HAP-1 (cell line): ENCODE results near the gene CCDC83.
"Not testable (repeated sequence)": the region's sequence is repeated elsewhere in the genome, so short reads cannot be mapped to it uniquely, and the experiment has no call there.

Source experiments
- DNase-seq, 2 experiments: peaks; one replicate each; pipeline ENCODE4 v3.0.0-alpha.2; 2016 to 2020; ENCODE audit warnings: low spot score in 2 of 2
- H3K27me3 ChIP-seq: fragments of 250-450 bp; sonication (Bioruptor Pico); 2 replicates; pipeline ENCODE4 v1.5.1; 2020; ENCODE audit warnings: low read depth, mild to moderate bottlenecking, moderate library complexity
- H3K36me3 ChIP-seq: fragments of 250-450 bp; sonication (Bioruptor Pico); replicated peaks from 2 replicates; pipeline ENCODE4 v1.5.1; 2020; ENCODE audit warnings: mild to moderate bottlenecking
- H3K4me1 ChIP-seq: fragments of 250-450 bp; sonication (Bioruptor Pico); 2 replicates; pipeline ENCODE4 v1.5.1; 2020; ENCODE audit warnings: mild to moderate bottlenecking
- H3K4me3 ChIP-seq: fragments of 250-450 bp; sonication (Bioruptor Pico); 2 replicates; pipeline ENCODE4 v1.5.1; 2020; ENCODE audit warnings: mild to moderate bottlenecking, moderate library complexity
- H3K9me3 ChIP-seq: fragments of 250-450 bp; sonication (Bioruptor Pico); 2 replicates; pipeline ENCODE4 v1.5.1; 2020; ENCODE audit warnings: mild to moderate bottlenecking, moderate library complexity
- in situ Hi-C: fragments of 300-500 bp; cut with MboI; formaldehyde crosslinking; loops from 3 replicates; pipeline ENCODE4 v1.14.3; 2020; ENCODE audit warnings: low sequenced_read_pairs, inconsistent platforms, mixed read lengths

CCDC83 gene

GRCh38 chr11:85847436-85847835, 7.7 kb upstream of the CCDC83 start:
- H3K4me3 ChIP-seq, result no peak overlapping the region
- H3K36me3 ChIP-seq, result no peaks in the 10 kb centered on the region
- in situ Hi-C loops, result no loop called here
- no peaks in the 10 kb centered on the region for H3K4me1 ChIP-seq
- no peaks in the 10 kb centered on the region; the same call in 1 of the 2 replicates for H3K9me3 ChIP-seq
- DNase-seq, result no peak
- no peaks in the 10 kb centered on the region for H3K27me3 ChIP-seq

DNA sequence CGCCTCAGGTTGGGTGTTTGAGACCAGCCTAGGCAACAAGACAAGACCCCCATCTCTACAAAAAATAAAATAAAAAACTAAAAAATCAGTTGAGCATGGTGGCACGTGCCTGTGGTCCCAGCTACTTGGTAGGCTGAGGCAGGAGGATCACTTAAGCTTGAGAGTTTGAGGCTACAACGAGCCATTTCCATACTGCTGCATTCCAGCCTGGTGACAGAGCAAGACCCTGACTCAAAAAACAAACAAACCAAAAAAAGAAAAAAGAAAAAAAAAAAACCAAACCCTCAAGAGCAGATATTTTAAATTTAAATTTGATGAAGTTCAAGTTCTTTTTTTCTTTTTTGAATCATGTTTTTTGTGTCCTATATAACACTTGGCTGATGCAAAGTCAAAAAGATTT, 7.2 kb upstream of the CCDC83 start:
- Histone ChIP-seq H3K4me1 (no peaks in the 10 kb centered on the region), H3K27me3 (no peaks in the 10 kb centered on the region), H3K4me3 (no peak overlapping the region), H3K9me3 (no peaks in the 10 kb centered on the region; the same call in 1 of the 2 replicates), H3K36me3 (no peaks in the 10 kb centered on the region)
- DNase-seq, result no peak
- in situ Hi-C loops, result no loop called here

DNA sequence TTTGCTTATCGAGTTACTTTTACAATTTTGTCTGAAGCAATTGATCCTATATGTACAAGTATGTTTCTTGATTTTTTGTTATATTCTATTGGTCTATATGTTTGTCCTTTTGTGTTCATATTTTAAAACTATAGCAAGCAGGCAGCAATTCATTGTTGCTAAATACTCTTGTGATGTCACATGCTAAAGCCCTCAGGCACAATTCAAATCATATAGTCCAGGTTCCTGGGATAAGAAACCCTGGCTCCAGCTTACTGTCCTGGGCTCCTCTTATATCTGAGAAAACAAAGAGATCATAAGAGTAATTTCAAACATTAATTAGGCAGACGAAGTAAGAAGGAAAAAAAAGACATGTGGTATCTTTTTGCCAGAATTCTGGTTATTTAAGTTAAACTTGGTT, 6.6 kb upstream of the CCDC83 start:
- Histone ChIP-seq H3K9me3 (no peaks in the 10 kb centered on the region; the same call in 1 of the 2 replicates), H3K27me3 (no peaks in the 10 kb centered on the region), H3K4me1 (no peaks in the 10 kb centered on the region), H3K36me3 (no peaks in the 10 kb centered on the region), H3K4me3 (no peak overlapping the region)
- in situ Hi-C loops, result no loop called here
- no peak for DNase-seq

DNA sequence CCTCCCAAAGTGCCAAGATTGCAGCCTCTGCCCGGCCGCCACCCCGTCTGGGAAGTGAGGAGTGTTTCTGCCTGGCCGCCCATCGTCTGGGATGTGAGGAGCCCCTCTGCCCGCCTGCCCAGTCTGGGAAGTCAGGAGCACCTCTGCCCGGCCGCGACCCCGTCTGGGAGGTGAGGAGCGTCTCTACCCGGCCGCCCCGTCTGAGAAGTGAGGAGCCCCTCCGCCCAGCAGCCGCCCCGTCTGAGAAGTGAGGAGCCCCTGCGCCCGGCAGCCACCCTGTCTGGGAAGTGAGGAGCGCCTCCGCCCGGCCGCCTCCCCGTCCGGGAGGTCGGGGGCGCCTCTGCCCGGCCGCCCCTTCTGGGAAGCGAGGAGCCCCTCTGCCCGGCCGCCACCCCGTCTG, 2.4 kb upstream of the CCDC83 start:
- in situ Hi-C loops, result loop anchor here (10.0 kb wide), 2 partner anchors 342 to 442 kb away; no protein-coding TSS in a partner anchor
- H3K36me3 ChIP-seq, result not testable (repeated sequence)

GRCh38 chr11:85853541-85853940, 1.6 kb upstream of the CCDC83 start:
- not testable (repeated sequence) for H3K9me3 ChIP-seq, H3K27me3 ChIP-seq, H3K4me3 ChIP-seq, H3K36me3 ChIP-seq, DNase-seq, H3K4me1 ChIP-seq
- in situ Hi-C loops, result loop anchor here (10.0 kb wide), 2 partner anchors 341 to 441 kb away; no protein-coding TSS in a partner anchor

More for the DNA sequence above, 2.4 kb upstream of the CCDC83 start:
- DNase-seq, H3K9me3 ChIP-seq, H3K4me1 ChIP-seq, H3K4me3 ChIP-seq, H3K27me3 ChIP-seq: not testable (repeated sequence)

GRCh38 chr11:85854212-85854556, 999 bp upstream of the CCDC83 start:
- Histone ChIP-seq H3K4me3 (peak overlapping the region; percentile 34), H3K9me3 (no peaks in the 10 kb centered on the region; the same call in 1 of the 2 replicates), H3K36me3 (no peaks in the 10 kb centered on the region), H3K27me3 (no peaks in the 10 kb centered on the region), H3K4me1 (peaks cover 9% of the 10 kb centered on the region)
- in situ Hi-C loops, result loop anchor here (10.0 kb wide), 2 partner anchors 341 to 441 kb away; no protein-coding TSS in a partner anchor
- no peak for DNase-seq

GRCh38 chr11:85854557-85855340, 434 bp upstream of the CCDC83 start:
- in situ Hi-C loops, result loop anchor here (10.0 kb wide), 2 partner anchors 340 to 440 kb away; no protein-coding TSS in a partner anchor
- no peaks in the 10 kb centered on the region for H3K27me3 ChIP-seq
- peak overlapping the region; percentile 34 for H3K4me3 ChIP-seq
- H3K36me3 ChIP-seq, result no peaks in the 10 kb centered on the region
- H3K9me3 ChIP-seq, result no peaks in the 10 kb centered on the region; the same call in 1 of the 2 replicates
- peaks cover 9% of the 10 kb centered on the region for H3K4me1 ChIP-seq
- DNase-seq, result peak; percentile 89 to 91

- no peak for DNase-seq
- Histone ChIP-seq H3K36me3 (no peaks in the 10 kb centered on the region), H3K4me1 (peaks cover 9% of the 10 kb centered on the region), H3K9me3 (no peaks in the 10 kb centered on the region), H3K4me3 (no peak overlapping the region), H3K27me3 (peaks cover 4% of the 10 kb centered on the region; the same call in 1 of the 2 replicates)
- in situ Hi-C loops, result loop anchor here (10.0 kb wide), 2 partner anchors 338 to 438 kb away; no protein-coding TSS in a partner anchor
Measured at GRCh38 chr11:85857098-85857497, 1.9 kb downstream of the CCDC83 start.

- H3K9me3 ChIP-seq, H3K27me3 ChIP-seq, DNase-seq, H3K4me3 ChIP-seq, H3K36me3 ChIP-seq, H3K4me1 ChIP-seq: not testable (repeated sequence)
- in situ Hi-C loops, result loop anchor here (10.0 kb wide), 2 partner anchors 335 to 435 kb away; no protein-coding TSS in a partner anchor
Measured at GRCh38 chr11:85859541-85859940, 4.4 kb downstream of the CCDC83 start.

DNA sequence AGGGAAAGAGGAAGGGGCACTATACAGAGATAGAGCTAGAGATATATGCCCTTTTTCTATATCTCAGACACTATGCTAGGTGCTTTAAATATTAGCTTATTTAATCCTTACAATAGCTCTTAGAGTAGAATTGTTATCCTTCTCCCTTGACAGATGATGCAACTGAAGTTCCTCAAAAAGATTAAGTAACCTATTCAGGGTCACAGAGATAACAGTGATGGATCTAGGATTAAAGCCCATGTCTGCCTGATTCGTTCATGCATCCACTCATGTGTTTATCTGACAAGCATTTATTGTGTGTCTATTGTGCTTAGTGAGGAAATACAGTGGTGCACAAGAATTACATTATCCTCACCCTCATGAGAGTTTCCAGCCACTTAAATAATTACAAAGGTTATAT, 8.7 kb downstream of the CCDC83 start:
- Histone ChIP-seq H3K27me3 (peaks cover 9% of the 10 kb centered on the region; the same call in 1 of the 2 replicates), H3K4me1 (peaks cover 6% of the 10 kb centered on the region; the same call in 1 of the 2 replicates), H3K9me3 (no peaks in the 10 kb centered on the region), H3K4me3 (no peak overlapping the region), H3K36me3 (no peaks in the 10 kb centered on the region)
- in situ Hi-C loops, result no loop called here
- DNase-seq, result no peak

GRCh38 chr11:85866137-85866827, 11.1 kb downstream of the CCDC83 start:
- in situ Hi-C loops, result no loop called here
- Histone ChIP-seq H3K4me1 (peaks cover 6% of the 10 kb centered on the region; the same call in 1 of the 2 replicates), H3K9me3 (no peaks in the 10 kb centered on the region), H3K4me3 (no peak overlapping the region), H3K36me3 (no peaks in the 10 kb centered on the region), H3K27me3 (peaks cover 5% of the 10 kb centered on the region; the same call in 1 of the 2 replicates)
- no peak for DNase-seq

DNA sequence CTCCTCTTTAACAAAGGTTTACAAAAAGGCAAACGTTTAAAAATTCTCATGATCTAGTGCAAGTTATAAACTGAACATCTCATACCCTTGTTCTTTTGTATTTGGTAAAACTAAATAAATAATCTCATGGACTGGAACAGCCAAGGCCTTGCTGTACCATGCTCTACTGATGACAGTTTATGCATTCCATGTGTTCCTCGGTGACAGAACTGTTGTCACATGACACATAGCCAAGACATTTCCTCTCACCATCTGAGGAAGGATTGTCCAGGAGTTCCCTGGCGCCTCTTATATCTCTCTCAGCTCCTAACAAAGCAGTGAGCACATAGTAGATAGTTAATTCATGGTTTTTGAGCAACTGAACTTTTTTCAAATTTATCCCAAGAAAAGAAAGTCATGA, 12.6 kb downstream of the CCDC83 start:
- no peaks in the 10 kb centered on the region for H3K9me3 ChIP-seq
- DNase-seq, result no peak
- H3K4me3 ChIP-seq, result no peak overlapping the region
- H3K36me3 ChIP-seq, result no peaks in the 10 kb centered on the region
- H3K4me1 ChIP-seq, result peaks cover 6% of the 10 kb centered on the region; the same call in 1 of the 2 replicates
- H3K27me3 ChIP-seq, result 0 out of 2 replicates have a peak, but pooled peaks cover under 1% of the 10 kb centered on the region
- in situ Hi-C loops, result no loop called here

DNA sequence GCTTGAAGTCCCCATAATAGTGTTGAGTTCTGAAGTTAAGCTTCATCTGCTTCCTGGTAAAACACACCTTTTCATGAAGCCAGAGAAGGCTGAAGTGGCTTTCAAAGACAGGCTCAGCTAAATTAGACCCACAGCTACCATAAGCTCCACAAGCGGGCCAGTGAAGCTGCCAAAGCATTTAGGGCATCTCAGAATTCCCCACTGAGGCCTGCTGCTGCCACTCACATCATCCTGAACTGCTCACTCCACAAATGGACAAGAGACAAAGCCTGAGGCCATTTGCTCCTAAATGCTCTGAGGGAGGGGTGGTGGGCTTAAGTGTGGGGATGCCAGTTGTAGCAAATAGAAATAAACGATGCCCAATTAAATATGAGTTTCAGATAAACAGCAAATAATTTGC, 14.6 kb downstream of the CCDC83 start:
- in situ Hi-C loops, result no loop called here
- H3K9me3 ChIP-seq, result no peaks in the 10 kb centered on the region
- no peaks in the 10 kb centered on the region for H3K36me3 ChIP-seq
- no peak overlapping the region for H3K4me3 ChIP-seq
- H3K27me3 ChIP-seq, result 0 out of 2 replicates have a peak, but pooled peaks cover 2% of the 10 kb centered on the region
- DNase-seq, result no peak
- H3K4me1 ChIP-seq, result peaks cover 6% of the 10 kb centered on the region; the same call in 1 of the 2 replicates

- no peaks in the 10 kb centered on the region for H3K9me3 ChIP-seq
- no peaks in the 10 kb centered on the region for H3K4me1 ChIP-seq
- no peak overlapping the region for H3K4me3 ChIP-seq
- in situ Hi-C loops, result no loop called here
- DNase-seq, result no peak
- H3K27me3 ChIP-seq, result peaks cover 14% of the 10 kb centered on the region; the same call in 1 of the 2 replicates
- H3K36me3 ChIP-seq, result no peaks in the 10 kb centered on the region
Measured at GRCh38 chr11:85874265-85874664, 19.1 kb downstream of the CCDC83 start.
